HCT116 (cell line): ENCODE data around the gene CKS2. TPM values are rescaled to one million over a fixed set of nuclear protein-coding genes. Genes with fewer than 3 reads are reported as not detected.

ENCODE experiments used
- ATAC-seq: fragments of 200-7000 bp; cut with Tn5 transposase; 2 replicates; pipeline ENCODE4 v1.9.1; 2020; ENCODE audit warnings: mild to moderate bottlenecking, moderate library complexity
- BruUV-seq: library from RNA; stranded (reverse); fragments of 400-500 nt; replicated peaks from 2 replicates; lab custom pipeline; 2021; lab: Mats Ljungman, UMichigan
- CTCF ChIA-PET: fragments of 300-600 bp; sonication (Branson Sonifier 250); formaldehyde crosslinking; loops from one replicate; lab custom pipeline; 2021; ENCODE audit warnings: antibody characterized with exemption; lab: Charles Lee
- POLR2A ChIA-PET: fragments of 300-600, 350-600 bp; sonication (Branson Sonifier 250); formaldehyde crosslinking; loops from one replicate; lab custom pipeline; 2021; ENCODE audit warnings: antibody characterized with exemption; lab: Charles Lee
- RAD21 ChIA-PET, 2 experiments: fragments of 300-600 bp; sonication (Branson Sonifier 250); formaldehyde crosslinking; loops; one replicate each; lab custom pipeline; 2023; ENCODE audit warnings: low total read pairs in 2 of 2; ENCODE audit not compliant: uncharacterized antibody in 2 of 2, unreplicated experiment in 2 of 2, low non-redundant PET in 1 of 2; lab: Charles Lee
- DNase-seq: peaks from one replicate; pipeline ENCODE4 v3.0.0-alpha.2; 2010; ENCODE audit warnings: low read depth, low spot score
- H2AFZ ChIP-seq: fragments of 200-600 bp; shearing (Covaris generic), sonication (generic); 2 replicates; pipeline ENCODE4 v1.6.1; 2017; ENCODE audit warnings: low read depth, mixed run types, mixed read lengths, antibody characterized with exemption, low read length; ENCODE audit not compliant: poor library complexity, severe bottlenecking
- H3K27ac ChIP-seq: 2 replicates; pipeline ENCODE4 v1.5.1; 2012; ENCODE audit warnings: low read depth, low read length
- H3K27me3 ChIP-seq: fragments of 200-600 bp; sonication (generic); 2 replicates; pipeline ENCODE4 v1.6.1; 2016; ENCODE audit warnings: mixed run types, low read length, mixed read lengths; ENCODE audit not compliant: insufficient read depth
- H3K36me3 ChIP-seq, 2 experiments: fragments of 200-500 bp in 1 of 2; fragments of 200-600 bp in 1 of 2; sonication (Bioruptor generic) in 1 of 2; sonication (generic) in 1 of 2; 2 replicates each; pipeline versions ENCODE4 v1.5.1 to v1.6.1; 2014 to 2016; ENCODE audit warnings: low read length in 2 of 2, inconsistent platforms in 1 of 2, mixed read lengths in 1 of 2, mixed run types in 1 of 2; ENCODE audit not compliant: insufficient read depth in 2 of 2, control insufficient read depth in 1 of 2
- H3K4me1 ChIP-seq, 2 experiments: fragments of 200-600 bp in 1 of 2; sonication (generic) in 1 of 2; 2 replicates each; pipeline versions ENCODE4 v1.5.1 to v1.6.1; 2012 to 2017; ENCODE audit warnings: low read length in 2 of 2, inconsistent platforms in 1 of 2, mild to moderate bottlenecking in 1 of 2, mixed read lengths in 1 of 2, mixed run types in 1 of 2, moderate library complexity in 1 of 2; ENCODE audit not compliant: insufficient read depth in 2 of 2, control insufficient read depth in 1 of 2
- H3K4me2 ChIP-seq: fragments of 200-600 bp; sonication (generic); 2 replicates; pipeline ENCODE4 v1.6.1; 2017; ENCODE audit warnings: mixed run types, low read length, mixed read lengths
- H3K4me3 ChIP-seq, 2 experiments: fragments of 200-600 bp in 1 of 2; sonication (generic) in 1 of 2; replicated peaks in 1 of 2; 2 replicates each; pipeline ENCODE4 v1.5.1; 2011 to 2016; ENCODE audit warnings: low read length in 2 of 2, control low read depth in 1 of 2, low read depth in 1 of 2, mild to moderate bottlenecking in 1 of 2, mixed read lengths in 1 of 2, mixed run types in 1 of 2
- H3K79me2 ChIP-seq: fragments of 200-600 bp; sonication (generic); 2 replicates; pipeline ENCODE4 v1.6.1; 2017; ENCODE audit warnings: mild to moderate bottlenecking, mixed run types, low read length, moderate library complexity, mixed read lengths; ENCODE audit not compliant: insufficient read depth
- H3K9ac ChIP-seq: fragments of 200-600 bp; sonication (generic); 2 replicates; pipeline ENCODE4 v1.6.1; 2016; ENCODE audit warnings: low read length, mixed read lengths
- H3K9me2 ChIP-seq: fragments of 200-600 bp; sonication (generic), shearing (Covaris generic); 2 replicates; pipeline ENCODE4 v1.6.1; 2017; ENCODE audit warnings: mixed run types, mild to moderate bottlenecking, moderate library complexity; ENCODE audit not compliant: insufficient read depth
- H3K9me3 ChIP-seq, 2 experiments: fragments of 200-500 bp in 1 of 2; fragments of 200-600 bp in 1 of 2; sonication (Bioruptor generic) in 1 of 2; sonication (generic) in 1 of 2; 2 replicates each; pipeline ENCODE4 v1.6.1; 2014 to 2017; ENCODE audit warnings: low read length in 2 of 2, mixed read lengths in 2 of 2, inconsistent platforms in 1 of 2, low read depth in 1 of 2, mild to moderate bottlenecking in 1 of 2, mixed run types in 1 of 2, moderate library complexity in 1 of 2; ENCODE audit not compliant: control insufficient read depth in 1 of 2, insufficient read depth in 1 of 2
- H4K20me1 ChIP-seq: fragments of 200-600 bp; sonication (generic), shearing (Covaris generic); 2 replicates; pipeline ENCODE4 v1.6.1; 2017; ENCODE audit warnings: mixed run types, mild to moderate bottlenecking, moderate library complexity; ENCODE audit not compliant: insufficient read depth
- ATF3 ChIP-seq: IDR thresholded peaks from 2 replicates; pipeline ENCODE4 v1.6.1; 2012
- CTCF ChIP-seq, 3 experiments: fragments of 200-600 bp in 1 of 3; sonication (generic) in 1 of 3; IDR thresholded peaks in 2 of 3; conservative IDR thresholded peaks in 1 of 3; 2 replicates each; pipeline ENCODE4 v1.5.1; 2012 to 2017; ENCODE audit warnings: low read depth in 2 of 3, low read length in 2 of 3, antibody characterized with exemption in 1 of 3, borderline replicate concordance in 1 of 3, control low read depth in 1 of 3, mild to moderate bottlenecking in 1 of 3, mixed read lengths in 1 of 3, mixed run types in 1 of 3, moderate library complexity in 1 of 3; ENCODE audit not compliant: insufficient read depth in 1 of 3
- EGR1 ChIP-seq: IDR thresholded peaks from 2 replicates; pipeline ENCODE4 v1.6.1; 2012; ENCODE audit warnings: low read depth
- EZH2 ChIP-seq: fragments of 200-600 bp; sonication (generic); IDR thresholded peaks from 2 replicates; pipeline ENCODE4 v1.6.1; 2017; ENCODE audit warnings: antibody characterized with exemption, mixed run types
- FOSL1 ChIP-seq: IDR thresholded peaks from 2 replicates; pipeline ENCODE4 v1.6.1; 2012; ENCODE audit warnings: low read depth
- MAX ChIP-seq: IDR thresholded peaks from 2 replicates; pipeline ENCODE4 v1.6.1; 2012
- POLR2A ChIP-seq: IDR thresholded peaks from 2 replicates; pipeline ENCODE4 v1.7.0; 2011; ENCODE audit warnings: borderline replicate concordance; ENCODE audit not compliant: insufficient read depth, insufficient read length; ENCODE audit errors: extremely low read depth
- POLR2AphosphoS5 ChIP-seq: IDR thresholded peaks from 2 replicates; pipeline ENCODE4 v1.6.1; 2011; ENCODE audit warnings: mild to moderate bottlenecking, low read depth, low read length, moderate library complexity
- REST ChIP-seq: IDR thresholded peaks from 2 replicates; pipeline ENCODE4 v1.6.1; 2012; ENCODE audit warnings: low read depth
- TCF7L2 ChIP-seq: IDR thresholded peaks from 2 replicates; pipeline ENCODE4 v1.7.0; 2011; ENCODE audit warnings: borderline replicate concordance, inconsistent platforms; ENCODE audit not compliant: insufficient read depth, insufficient read length; ENCODE audit errors: extremely low read depth
- intact Hi-C: fragments of 100-400 bp; cut with micrococcal nuclease; formaldehyde crosslinking; loops from 2 replicates; pipeline ENCODE4 v1.10.0; 2022
- total RNA-seq: library from RNA; stranded (reverse); gene quantifications from one replicate; pipeline ENCODE4 v1.2.1, GENCODE V29; 2021; ENCODE audit not compliant: unreplicated experiment

CKS2 gene
- total RNA-seq, 1 experiment from 2014 or later, result 242 TPM

GRCh38 chr9:89313842-89314241, 2.8 kb downstream of the CKS2 start:
- Histone ChIP-seq H3K79me2 (peaks cover 80% of the 10 kb centered on the region), H3K4me2 (peak overlapping the region; percentile 78), H3K27me3 (no peaks in the 10 kb centered on the region), H3K4me3 (no peak overlapping the region; a peak in 1 of 4 replicates), H3K9ac (peak overlapping the region; percentile 93), H3K9me3 (no peaks in the 10 kb centered on the region), H3K9me2 (no peaks in the 10 kb centered on the region), H3K36me3 (peaks cover 24 to 45% of the 10 kb centered on the region in 2 experiments), H3K4me1 (peaks cover 21 to 55% of the 10 kb centered on the region in 2 experiments), H4K20me1 (peaks cover 36% of the 10 kb centered on the region; the same call in 1 of the 2 replicates), H2AFZ (no peak overlapping the region), H3K27ac (peak overlapping the region; percentile 17; the same call in 1 of the 2 replicates)
- ChIA-PET CTCF (interaction anchor here (0.9 kb wide), 1 partner anchor 235 kb away, joined by 3 read pairs; no protein-coding TSS in a partner anchor), RAD21 (no interaction called here), POLR2A (no interaction called here)
- intact Hi-C loops, result loop anchor here (10.0 kb wide), 1 partner anchor 791 kb away; no protein-coding TSS in a partner anchor
- no peak for DNase-seq
- no TSS peak for BruUV-seq
- no peak for ATAC-seq
- TF ChIP-seq TCF7L2 (no peak), POLR2AphosphoS5 (no peak), EGR1 (no peak), FOSL1 (no peak), CTCF (IDR thresholded peaks at IDR 0.05 in 2 of 3, conservative IDR thresholded peaks at IDR 0.05 in 1 of 3; ENCODE audit: borderline replicate concordance in 1 of 3, insufficient read depth in 1 of 3, low read depth in 2 of 3, low read length in 2 of 3) (no peak), ATF3 (no peak), MAX (no peak), POLR2A (no peak), REST (no peak), EZH2 (no peak)
